T1000 (cell line): ENCODE measurements around the gene CLPX.
"Not testable (repeated sequence)": the region's sequence is repeated elsewhere in the genome, so short reads cannot be mapped to it uniquely, and the experiment has no call there.

Experiments
- DNase-seq: peaks from one replicate; lab custom pipeline; 2025; ENCODE audit warnings: mixed read lengths; lab: John Stamatoyannopoulos, UW

Gene CLPX

DNA sequence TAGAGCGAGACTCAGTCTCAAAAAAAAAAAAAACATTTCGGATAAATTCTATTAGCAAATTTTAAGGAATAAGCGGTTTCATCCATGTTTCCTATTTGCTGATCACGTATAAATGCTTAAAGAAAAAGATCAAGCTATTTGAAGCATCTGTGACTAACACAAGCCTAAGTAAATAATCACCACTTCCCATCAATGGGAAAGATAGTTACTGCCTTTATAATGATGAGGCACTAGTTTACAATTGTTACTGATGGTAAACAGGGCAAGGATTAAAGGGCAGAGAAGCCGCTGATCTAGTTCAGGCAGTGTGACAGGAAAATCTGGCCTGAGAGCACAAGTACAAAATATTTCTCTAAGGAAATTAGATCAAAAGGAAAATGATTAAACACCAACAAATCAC is 13.7 kb downstream of the CLPX start:
- DNase-seq = no peak

DNA sequence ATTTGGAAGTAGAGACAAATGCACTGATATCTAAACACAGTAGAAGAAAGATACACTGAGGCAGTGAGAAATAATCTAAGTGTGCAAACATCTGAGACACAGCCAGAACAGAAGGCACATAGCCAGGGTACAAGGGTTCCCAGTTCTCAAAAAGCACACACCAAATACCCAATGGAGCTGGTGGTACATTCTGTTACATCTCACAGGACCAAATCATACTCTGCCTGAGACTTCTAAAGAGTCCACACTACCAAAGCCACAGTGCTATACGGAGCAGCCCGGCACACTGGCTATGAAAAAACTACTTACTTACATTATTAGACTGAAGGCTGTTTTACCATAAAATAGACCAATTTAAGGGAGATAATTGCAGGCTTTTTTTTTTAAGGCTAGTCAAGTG is 19.3 kb downstream of the CLPX start:
- no peak for DNase-seq

GRCh38 chr15:65164139-65164538 is 21.0 kb downstream of the CLPX start:
- DNase-seq = no peak

DNA sequence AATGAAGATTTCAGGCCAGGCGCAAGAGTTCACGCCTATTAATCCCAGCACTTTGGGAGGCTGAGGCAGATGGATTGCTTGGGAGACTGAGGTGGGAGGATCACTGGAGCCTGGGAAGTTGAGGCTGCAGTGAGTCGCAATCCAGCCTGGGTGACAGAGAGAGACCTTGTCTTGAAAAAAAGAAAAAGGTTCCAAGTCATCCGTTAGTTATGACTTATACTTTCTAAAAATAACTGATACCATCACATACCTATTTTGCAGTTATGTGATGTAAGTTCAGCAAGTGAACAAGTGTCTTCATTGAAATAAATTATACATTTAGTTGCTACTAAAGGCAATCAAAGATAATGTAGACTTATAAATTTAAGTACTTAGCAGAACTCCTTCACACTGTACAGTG is 22.1 kb downstream of the CLPX start:
- DNase-seq = no peak

GRCh38 chr15:65156692-65157091 is 28.4 kb downstream of the CLPX start:
- no peak for DNase-seq

- no peak for DNase-seq
Measured at GRCh38 chr15:65154720-65155119, 30.4 kb downstream of the CLPX start.

GRCh38 chr15:65147902-65148301 is 37.2 kb downstream of the CLPX start:
- no peak for DNase-seq

DNA sequence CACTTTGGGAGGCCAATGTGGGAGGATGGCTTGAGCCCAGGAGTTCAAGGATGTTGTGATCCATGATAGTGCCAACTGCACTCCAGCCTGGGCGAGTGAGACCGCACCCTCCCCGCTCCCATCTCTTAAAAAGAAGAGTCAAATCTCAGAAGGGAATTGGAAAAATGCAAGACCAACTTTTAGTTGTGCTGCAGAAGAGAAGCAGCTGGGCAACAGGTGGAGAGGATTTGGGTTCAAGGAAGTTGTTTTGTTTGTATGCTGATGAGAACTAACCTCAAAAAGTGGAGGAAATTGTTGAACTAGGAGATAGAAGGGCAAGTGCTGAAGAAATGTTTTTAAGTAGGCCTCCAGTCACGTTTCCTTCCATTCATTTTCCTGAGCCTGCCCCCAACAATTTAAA is 38.7 kb downstream of the CLPX start:
- DNase-seq = no peak

GRCh38 chr15:65138631-65139030 is 46.5 kb downstream of the CLPX start:
- DNase-seq = not testable (repeated sequence)

DNA sequence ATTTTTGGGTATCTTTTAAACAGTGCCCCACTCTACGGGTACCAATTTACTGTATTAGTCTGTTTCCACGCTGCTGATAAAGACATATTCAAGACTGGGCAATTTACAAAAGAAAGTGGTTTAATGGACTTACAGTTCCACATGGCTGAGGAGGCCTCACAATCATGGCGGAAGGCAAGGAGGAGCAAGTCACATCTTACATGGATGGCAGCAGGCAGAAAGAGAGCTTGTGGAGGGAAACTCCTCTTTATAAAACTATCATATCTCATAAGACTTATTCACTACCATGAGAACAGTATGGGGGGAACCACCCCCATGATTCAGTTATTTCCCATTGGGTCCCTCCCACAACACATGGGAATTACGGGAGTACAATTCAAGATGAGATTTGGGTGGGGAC is 47.2 kb downstream of the CLPX start:
- not testable (repeated sequence) for DNase-seq

GRCh38 chr15:65137089-65137488 is 48.1 kb downstream of the CLPX start:
- not testable (repeated sequence) for DNase-seq

GRCh38 chr15:65134538-65134937 is 50.6 kb downstream of the CLPX start:
- DNase-seq = no peak

GRCh38 chr15:65133548-65134200 is 51.5 kb downstream of the CLPX start, which contains the start of gene PDCD7:
Gene PDCD7 (minus strand): TSS chr15:65133808. CDS start chr15:65133781, 27 bp downstream.
- peak; percentile 36 for DNase-seq

- no peak for DNase-seq
Measured at GRCh38 chr15:65132878-65133547, 52.1 kb downstream of the CLPX start.

GRCh38 chr15:65130941-65131340 is 54.2 kb downstream of the CLPX start:
- no peak for DNase-seq

DNA sequence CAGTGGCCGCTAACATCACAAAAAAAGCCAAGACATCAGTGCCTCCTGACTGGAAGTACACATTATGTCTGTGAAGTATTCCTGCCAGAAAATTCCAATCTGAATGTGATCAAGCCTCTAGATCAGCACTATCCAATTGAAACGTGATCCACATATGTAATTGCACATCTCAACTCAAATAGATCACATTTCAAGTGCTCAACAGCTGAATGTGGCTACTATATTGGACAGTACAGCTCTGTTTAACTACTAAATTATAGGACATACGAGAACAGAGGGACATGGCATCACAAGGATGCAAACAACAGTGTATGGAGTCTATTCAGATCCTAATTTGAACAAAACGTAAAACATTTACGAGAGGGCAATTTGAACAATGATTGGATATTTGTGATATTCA is 69.6 kb downstream of the CLPX start:
- no peak for DNase-seq

GRCh38 chr15:65115086-65115485 is 70.1 kb downstream of the CLPX start, which contains the start of gene UBAP1L:
Gene UBAP1L (minus strand): TSS chr15:65115200. CDS start chr15:65106215, 8,985 bp downstream.
- DNase-seq = no peak

GRCh38 chr15:65110676-65111292 is 74.4 kb downstream of the CLPX start:
- DNase-seq = no peak

DNA sequence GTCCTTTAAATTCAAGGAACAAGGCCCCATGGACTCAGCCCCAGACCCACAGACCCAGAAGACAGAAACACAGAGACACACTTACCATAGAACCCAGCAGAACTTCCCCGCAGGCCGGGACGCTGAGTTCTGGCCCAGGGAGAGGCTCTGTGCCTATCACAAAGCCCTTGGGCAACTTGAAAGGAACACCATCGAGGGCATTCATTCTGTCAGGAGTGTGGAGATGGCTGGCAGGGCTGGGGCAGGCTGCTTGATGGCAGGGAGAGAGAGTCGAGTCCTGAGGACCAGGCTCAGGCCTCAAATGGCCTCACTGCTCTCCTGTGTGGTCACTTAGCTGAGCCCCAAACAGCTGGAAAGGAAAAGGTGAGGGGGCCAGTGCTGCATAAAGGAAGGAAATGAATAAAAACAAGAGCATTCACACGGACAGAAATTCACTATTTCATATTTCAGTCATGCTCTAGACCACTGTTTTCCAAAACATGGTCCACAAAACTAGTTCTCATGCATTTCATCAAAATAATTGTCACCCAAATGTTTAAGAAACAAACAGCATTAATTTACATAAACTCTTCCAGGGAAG is 79.0 kb downstream of the CLPX start:
- DNase-seq = no peak

DNA sequence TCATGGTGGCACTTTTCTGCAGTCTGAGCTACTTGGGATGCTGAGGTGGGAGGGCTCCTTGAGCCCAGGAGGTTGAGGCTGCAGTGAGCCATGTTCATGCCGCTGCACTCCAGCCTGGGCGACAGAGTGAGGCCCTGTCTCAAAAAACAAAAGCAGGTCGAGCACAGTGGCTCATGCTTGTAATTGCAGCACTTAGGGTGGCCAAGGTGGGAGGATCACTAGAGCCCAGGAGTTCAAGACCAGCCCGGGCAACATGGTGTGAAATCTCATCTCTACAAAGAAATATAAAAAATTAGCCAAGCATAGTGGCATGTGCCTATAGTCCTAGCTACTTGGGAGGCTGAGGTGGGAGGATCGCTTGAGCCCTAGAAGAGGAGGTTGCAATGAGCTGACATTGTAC is 80.1 kb downstream of the CLPX start:
- no peak for DNase-seq

DNA sequence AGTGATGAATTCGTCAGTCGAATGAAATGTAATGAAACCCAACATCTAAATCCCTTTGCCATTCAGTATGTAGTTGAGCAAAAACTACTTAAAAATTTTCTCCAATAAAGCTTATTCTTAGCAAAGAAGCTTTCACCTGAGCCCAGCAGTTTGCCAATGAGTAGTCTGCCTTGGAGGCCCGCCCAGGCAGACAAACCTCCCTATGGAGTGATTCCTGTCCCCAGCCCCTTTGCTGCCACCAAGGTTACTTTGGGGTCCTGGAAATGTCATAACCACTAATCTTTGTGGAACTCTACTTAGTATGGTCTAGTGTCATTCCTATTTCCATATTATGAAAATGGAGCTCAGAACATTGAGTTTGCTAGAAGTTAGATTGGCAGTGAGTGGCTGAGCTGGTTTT is 82.2 kb downstream of the CLPX start:
- no peak for DNase-seq

GRCh38 chr15:65101891-65102708 is 83.0 kb downstream of the CLPX start:
- DNase-seq = no peak
